ENCODE measurements around the gene PAK6. TPM values are rescaled to one million over a fixed set of nuclear protein-coding genes. Genes with fewer than 3 reads are reported as not detected.

Gene PAK6
- total and polyA plus RNA-seq, 7 donors: 0.03 to 3.0 (median 0.56) TPM

GRCh38 chr15:40252438-40253166, 13.7 kb downstream of the PAK6 start:
- no peak for TF ChIP-seq CTCF (IDR thresholded peaks at IDR 0.05)
- no peak overlapping the region for H3K27ac ChIP-seq
- H3K36me3 ChIP-seq (ENCODE audit: insufficient read depth in 1 of 2, low read depth in 1 of 2): no peaks in the 10 kb centered on the region
- H3K27me3 ChIP-seq (ENCODE audit: insufficient read depth in 3 of 3, low read length in 2 of 3): no peaks in the 10 kb centered on the region
- ATAC-seq (peak; percentile 46 to 82 (median 64)), DNase-seq (peak; percentile 31 to 65)
- intact Hi-C loops (cut with DNase I): no loop called here
- peaks cover 8% of the 10 kb centered on the region for H3K4me1 ChIP-seq
- 5 to 7% (median 5%) methylated on average over 61 to 82 of the region's 82 CpGs for WGBS, 3 donors
- peak overlapping the region; percentile 78 for H3K4me3 ChIP-seq
- H3K9me3 ChIP-seq: no peaks in the 10 kb centered on the region

- WGBS, 3 donors: 42 to 46% (median 45%) methylated on average over 28 of the region's 28 CpGs
- Histone ChIP-seq H3K4me3 (peak overlapping the region; percentile 78), H3K27ac (no peak overlapping the region), H3K27me3 (ENCODE audit: insufficient read depth in 3 of 3, low read length in 2 of 3) (no peaks in the 10 kb centered on the region), H3K4me1 (peaks cover 8% of the 10 kb centered on the region), H3K36me3 (ENCODE audit: insufficient read depth in 1 of 2, low read depth in 1 of 2) (no peaks in the 10 kb centered on the region), H3K9me3 (no peaks in the 10 kb centered on the region)
- intact Hi-C loops (cut with DNase I): no loop called here
- TF ChIP-seq CTCF (IDR thresholded peaks at IDR 0.05): no peak
- ATAC-seq (no peak), DNase-seq (peak in 1 of 2 donors; percentile 41)
Measured at GRCh38 chr15:40253167-40253790, 14.4 kb downstream of the PAK6 start.

- intact Hi-C loops (cut with DNase I): no loop called here
- H3K36me3 ChIP-seq (ENCODE audit: insufficient read depth in 1 of 2, low read depth in 1 of 2): no peaks in the 10 kb centered on the region
- no peaks in the 10 kb centered on the region for H3K9me3 ChIP-seq
- WGBS, 3 donors: 95 to 98% (median 96%) methylated on average over 3 of the region's 3 CpGs
- no peak for ATAC-seq
- peaks cover 8% of the 10 kb centered on the region for H3K4me1 ChIP-seq
- no peak overlapping the region for H3K4me3 ChIP-seq
- no peaks in the 10 kb centered on the region for H3K27me3 ChIP-seq (ENCODE audit: insufficient read depth in 3 of 3, low read length in 2 of 3)
- no peak for TF ChIP-seq CTCF (IDR thresholded peaks at IDR 0.05)
- no peak overlapping the region for H3K27ac ChIP-seq
- peak in 1 of 2 donors; percentile 15 for DNase-seq
Measured at GRCh38 chr15:40254452-40254851, 15.6 kb downstream of the PAK6 start.

- no peaks in the 10 kb centered on the region for H3K9me3 ChIP-seq
- intact Hi-C loops (cut with DNase I): no loop called here
- peaks cover 8% of the 10 kb centered on the region for H3K4me1 ChIP-seq
- no peak overlapping the region for H3K27ac ChIP-seq
- no peak for TF ChIP-seq CTCF (IDR thresholded peaks at IDR 0.05)
- H3K27me3 ChIP-seq (ENCODE audit: insufficient read depth in 3 of 3, low read length in 2 of 3): no peaks in the 10 kb centered on the region
- ATAC-seq: peak in 1 of 4 donors; percentile 41
- 33 to 48% (median 46%) methylated on average over 4 of the region's 4 CpGs for WGBS, 3 donors
- no peak for DNase-seq
- H3K4me3 ChIP-seq: no peak overlapping the region
- no peaks in the 10 kb centered on the region for H3K36me3 ChIP-seq (ENCODE audit: insufficient read depth in 1 of 2, low read depth in 1 of 2)
Measured at GRCh38 chr15:40255033-40255432, 16.2 kb downstream of the PAK6 start.

All from psoas muscle (tissue), 8 donors.